ENCODE measurements around the gene TADA3. TPM values are rescaled to one million over a fixed set of nuclear protein-coding genes. Genes with fewer than 3 reads are reported as not detected.

TADA3 gene
- total and polyA plus RNA-seq, 2 of the 4 experiments (the other 2 are of a cell fraction) = 68.0 to 83.0 TPM

- Histone ChIP-seq H4K8ac (ENCODE audit: low read depth in 2 of 2, low read length in 2 of 2) (no peak overlapping the region), H2AFZ (replicated peaks; ENCODE audit: low read length, poor library complexity) (no peak overlapping the region), H3K9me1 (ENCODE audit: insufficient read depth, low read length) (0 out of 2 replicates have a peak, but pooled peaks cover 3% of the 10 kb centered on the region), H3K14ac (replicated peaks; ENCODE audit: low read depth, low read length) (no peak overlapping the region), H4K20me1 (ENCODE audit: insufficient read depth, low read length) (no peaks in the 10 kb centered on the region), H3K18ac (ENCODE audit: low read depth, low read length) (no peak overlapping the region), H2BK20ac (ENCODE audit: low read depth, low read length) (no peak overlapping the region), H3K4me1 (ENCODE audit: control insufficient read depth, insufficient read depth, low read length) (no peaks in the 10 kb centered on the region), H3K27me3 (ENCODE audit: control insufficient read depth, insufficient read depth, low read length) (no peaks in the 10 kb centered on the region), H2BK5ac (ENCODE audit: low read depth, low read length, poor library complexity, severe bottlenecking) (no peak overlapping the region), H3K4me3 (ENCODE audit: insufficient read depth, low read depth, low read length) (no peak overlapping the region), H3K23ac (ENCODE audit: low read depth, low read length) (no peak overlapping the region), H2BK120ac (ENCODE audit: low read depth, low read length) (no peak overlapping the region), H3K9ac (ENCODE audit: low read depth, low read length) (no peak overlapping the region), H3K36me3 (ENCODE audit: control insufficient read depth, insufficient read depth, low read length) (peaks cover 33% of the 10 kb centered on the region), H3K4me2 (ENCODE audit: low read depth, low read length) (no peak overlapping the region), H2BK15ac (ENCODE audit: low read depth, low read length) (no peak overlapping the region), H4K91ac (ENCODE audit: insufficient read depth, low read depth, low read length) (no peak overlapping the region), H2AK5ac (ENCODE audit: low read depth, low read length) (no peak overlapping the region), H3K9me3 (ENCODE audit: control insufficient read depth, insufficient read depth, low read length) (no peaks in the 10 kb centered on the region), H2AK9ac (replicated peaks; ENCODE audit: low read depth, low read length, poor library complexity) (no peak overlapping the region), H3K79me1 (ENCODE audit: low read depth in 1 of 2, low read length in 2 of 2) (no peaks in the 10 kb centered on the region), H3K27ac (ENCODE audit: insufficient read depth, low read length) (no peak overlapping the region), H3K4ac (ENCODE audit: low read depth, low read length) (no peak overlapping the region), H4K5ac (ENCODE audit: low read depth, low read length) (no peak overlapping the region), H3K56ac (ENCODE audit: extremely low read depth, insufficient read depth, low read length) (no peak overlapping the region)
- in situ Hi-C loops (cut with MboI; ENCODE audit: low sequenced_read_pairs) = no loop called here
- ChIA-PET POLR2A (ENCODE audit: unreplicated experiment) (no interaction called here), CTCF (interaction anchor here (0.7 kb wide), 1 partner anchor 12 kb away, joined by 5 read pairs; no protein-coding TSS in a partner anchor)
- intact Hi-C loops (cut with micrococcal nuclease) = no loop called here
- ATAC-seq (ENCODE audit: low read depth) (no peak), DNase-seq (no peak)
- dilution Hi-C loops (cut with HindIII; ENCODE audit: low sequenced_read_pairs, unreplicated experiment) = no loop called here
- no TSS peak for BruUV-seq (replicated peaks)
- TF ChIP-seq RFX5 (IDR thresholded peaks at IDR 0.05; ENCODE audit: low read depth, low read length) = no peak
- no peak for TF ChIP-seq ELK1 (IDR thresholded peaks at IDR 0.05; ENCODE audit: borderline replicate concordance, low read depth, low read length)
- no peak for TF ChIP-seq BHLHE40 (IDR thresholded peaks at IDR 0.05; ENCODE audit: low read depth, low read length)
- no peak for TF ChIP-seq SMC3 (IDR thresholded peaks at IDR 0.05; ENCODE audit: low read depth, low read length)
- TF ChIP-seq, protein P1, sequence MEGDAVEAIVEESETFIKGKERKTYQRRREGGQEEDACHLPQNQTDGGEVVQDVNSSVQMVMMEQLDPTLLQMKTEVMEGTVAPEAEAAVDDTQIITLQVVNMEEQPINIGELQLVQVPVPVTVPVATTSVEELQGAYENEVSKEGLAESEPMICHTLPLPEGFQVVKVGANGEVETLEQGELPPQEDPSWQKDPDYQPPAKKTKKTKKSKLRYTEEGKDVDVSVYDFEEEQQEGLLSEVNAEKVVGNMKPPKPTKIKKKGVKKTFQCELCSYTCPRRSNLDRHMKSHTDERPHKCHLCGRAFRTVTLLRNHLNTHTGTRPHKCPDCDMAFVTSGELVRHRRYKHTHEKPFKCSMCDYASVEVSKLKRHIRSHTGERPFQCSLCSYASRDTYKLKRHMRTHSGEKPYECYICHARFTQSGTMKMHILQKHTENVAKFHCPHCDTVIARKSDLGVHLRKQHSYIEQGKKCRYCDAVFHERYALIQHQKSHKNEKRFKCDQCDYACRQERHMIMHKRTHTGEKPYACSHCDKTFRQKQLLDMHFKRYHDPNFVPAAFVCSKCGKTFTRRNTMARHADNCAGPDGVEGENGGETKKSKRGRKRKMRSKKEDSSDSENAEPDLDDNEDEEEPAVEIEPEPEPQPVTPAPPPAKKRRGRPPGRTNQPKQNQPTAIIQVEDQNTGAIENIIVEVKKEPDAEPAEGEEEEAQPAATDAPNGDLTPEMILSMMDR (conservative IDR thresholded peaks at IDR 0.05; ENCODE audit: low read depth, low read length) = no peak
- no peak for TF ChIP-seq MAFK (IDR thresholded peaks at IDR 0.05; ENCODE audit: low read depth, low read length)
- WGBS, 2 experiments (ENCODE audit: extremely low coverage in 2 of 2, insufficient read length in 1 of 2) = 95% methylated on average over 10 of the region's 17 CpGs; no CpG with 5 or more reads in 1 of the 2 experiments
Measured at GRCh38 chr3:9828801-9829755, 36.8 kb upstream of the TADA3 start.

Data from IMR-90 (cell line).